HG03025 (cell line): ENCODE measurements around the gene NAGPA.
A peak's percentile ranks its signal among the peaks of the same experiment; 100 is the strongest.

Source experiments
- ATAC-seq: cut with Tn5 transposase; IDR thresholded peaks from one replicate; pipeline ENCODE4 v1.9.1; 2021; ENCODE audit warnings: mild to moderate bottlenecking, moderate library complexity; ENCODE audit not compliant: unreplicated experiment, low FRiP score

Gene NAGPA

DNA sequence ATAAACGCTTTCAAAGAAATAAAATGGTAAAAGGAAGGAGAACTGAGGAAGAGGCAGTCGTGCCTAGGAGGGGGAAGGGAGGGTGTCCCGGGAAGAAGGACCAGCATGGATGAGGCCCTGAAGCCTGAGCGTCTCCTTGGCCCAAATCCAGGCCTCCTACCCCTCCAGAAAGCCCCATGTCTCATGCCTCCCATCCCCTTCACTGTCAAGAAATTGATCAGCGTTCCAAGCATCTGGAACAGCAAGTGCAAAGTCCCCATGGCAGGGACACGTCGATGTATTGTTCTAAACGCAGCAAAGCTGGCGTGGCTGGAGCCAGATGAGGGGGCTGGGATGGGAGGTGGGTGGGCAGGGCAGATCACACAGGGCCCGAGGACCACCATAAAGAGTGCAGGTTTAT is 53.0 kb downstream of the NAGPA start:
- ATAC-seq = no peak

DNA sequence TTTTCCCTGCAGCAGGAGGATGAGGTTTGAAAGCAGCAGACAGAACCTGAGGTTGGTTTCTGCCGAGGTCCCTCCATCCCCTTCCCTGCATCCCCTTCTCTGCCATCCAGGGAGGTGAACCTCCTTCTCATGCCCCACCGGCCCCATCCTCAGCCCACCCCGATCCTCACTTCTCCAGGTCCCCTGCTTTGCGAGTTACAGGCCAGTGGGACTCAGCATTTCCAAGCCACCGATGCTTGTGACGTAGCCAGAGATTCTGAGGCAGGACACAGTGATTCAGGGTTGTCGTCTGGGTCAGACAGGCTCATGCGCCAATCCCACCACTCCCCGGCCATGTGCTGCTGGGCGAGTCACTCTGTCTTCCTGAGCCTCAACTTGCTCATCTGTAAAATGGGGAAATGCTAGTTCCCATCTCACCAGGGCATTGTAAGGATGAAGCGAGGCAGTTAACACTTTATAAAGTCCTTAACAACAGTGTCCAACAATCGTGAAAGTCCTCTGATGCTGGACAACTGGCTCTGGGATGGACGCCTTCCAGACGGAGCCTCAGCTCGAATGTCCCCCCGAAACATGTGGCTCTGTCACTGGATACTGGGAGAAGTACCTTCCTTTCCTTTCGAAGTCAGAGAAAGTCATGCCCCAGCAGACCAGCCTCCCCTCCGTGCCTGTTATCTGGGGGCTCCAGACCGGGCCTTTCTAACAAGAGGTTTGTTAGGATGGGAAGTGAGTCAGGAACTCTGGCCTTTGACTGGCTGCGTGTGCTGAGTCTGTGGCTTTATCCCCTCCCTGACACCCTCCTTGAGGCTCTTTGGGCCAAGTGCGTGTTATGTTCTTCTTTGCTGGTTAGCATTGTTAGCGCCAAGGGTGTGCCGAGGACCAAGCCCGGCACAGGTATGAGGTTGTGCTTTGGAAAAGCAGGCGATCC is 53.7 kb downstream of the NAGPA start:
- no peak for ATAC-seq

DNA sequence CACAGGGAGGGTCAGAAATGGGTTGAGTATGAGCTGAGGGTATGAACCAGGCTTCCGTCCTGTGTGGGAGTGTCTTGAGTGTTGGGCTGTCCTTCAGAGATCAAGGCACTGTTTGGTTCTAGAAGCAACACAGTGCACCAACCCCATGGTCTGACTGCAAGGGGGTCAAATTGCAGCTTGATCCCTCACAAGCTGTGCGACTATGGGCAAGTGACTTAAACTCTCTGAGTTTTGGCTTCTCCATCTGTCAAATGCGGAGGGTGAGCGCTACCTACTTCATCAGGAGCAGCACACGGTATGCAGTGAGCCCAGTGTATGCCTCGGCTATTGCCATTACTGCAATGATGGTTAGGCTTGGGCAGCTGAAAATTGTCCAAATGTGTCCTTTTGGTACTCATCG is 54.6 kb downstream of the NAGPA start:
- ATAC-seq = no peak

DNA sequence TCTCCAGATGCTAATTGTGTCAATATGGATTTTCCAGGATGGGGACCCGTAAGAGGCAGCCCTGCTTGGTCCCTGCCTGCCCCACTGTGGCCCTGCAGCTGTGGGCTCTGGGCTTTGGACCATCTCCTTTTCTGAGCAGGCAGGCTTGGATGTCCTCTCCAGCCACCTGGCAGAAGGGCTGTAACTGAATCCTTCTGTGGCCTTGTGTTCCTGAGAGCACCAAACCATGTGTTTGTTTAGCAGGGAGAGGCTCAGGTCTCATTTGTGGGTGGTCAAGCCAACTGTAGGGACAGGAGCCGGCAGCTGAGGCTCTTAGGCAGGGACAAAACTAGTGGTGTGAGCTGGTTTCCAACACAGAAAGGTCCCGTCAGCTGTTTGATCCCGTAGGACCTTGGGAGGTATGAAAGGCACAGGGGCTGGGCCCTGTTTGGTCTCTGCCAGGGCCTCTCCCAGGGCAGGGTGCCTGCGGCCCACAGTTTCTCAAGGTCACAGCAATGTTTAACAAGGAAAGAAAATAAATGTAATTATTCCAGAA is 57.1 kb downstream of the NAGPA start:
- ATAC-seq = no peak

DNA sequence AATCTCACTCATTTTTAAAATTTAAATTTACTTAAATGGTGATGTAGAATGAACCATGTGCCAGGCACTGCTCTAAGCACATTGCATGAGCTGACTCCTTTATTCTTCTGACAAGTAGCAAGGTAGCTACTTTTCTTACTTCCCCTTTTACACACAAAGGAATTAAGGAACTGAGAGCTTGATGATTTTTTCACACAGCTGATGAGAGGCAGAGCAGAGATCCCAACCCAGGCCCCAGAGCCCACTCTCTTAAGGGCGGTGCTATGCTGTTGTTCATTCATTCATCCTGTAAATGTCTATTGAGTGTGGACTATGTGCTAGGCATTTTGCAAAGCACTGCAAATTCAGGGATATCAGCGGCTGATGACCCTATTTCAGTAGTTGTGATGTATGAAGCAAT is 57.7 kb downstream of the NAGPA start:
- peak; percentile 61 for ATAC-seq
